ENCODE results near the gene TAB3. TPM values are rescaled to one million over a fixed set of nuclear protein-coding genes. Genes with fewer than 3 reads are reported as not detected.

TAB3 gene
- total RNA-seq, 2 donors from 2014 or later = 18.4 to 32.4 TPM

GRCh38 chrX:30858098-30858497 is 31.0 kb downstream of the TAB3 start:
- Histone ChIP-seq H3K9me3 (no peaks in the 10 kb centered on the region), H3K4me3 (no peak overlapping the region), H3K4me1 (no peaks in the 10 kb centered on the region), H3K27me3 (no peaks in the 10 kb centered on the region), H3K27ac (no peak overlapping the region), H3K36me3 (peaks cover 12% of the 10 kb centered on the region)
- no peak for TF ChIP-seq CTCF (IDR thresholded peaks at IDR 0.05)
- no peak for DNase-seq (ENCODE audit: low spot score)

- Histone ChIP-seq H3K4me1 (no peaks in the 10 kb centered on the region), H3K27ac (no peak overlapping the region), H3K4me3 (no peak overlapping the region), H3K9me3 (no peaks in the 10 kb centered on the region), H3K36me3 (peaks cover 12% of the 10 kb centered on the region), H3K27me3 (no peaks in the 10 kb centered on the region)
- no peak for DNase-seq (ENCODE audit: low spot score)
- no peak for TF ChIP-seq CTCF (IDR thresholded peaks at IDR 0.05)
Measured at GRCh38 chrX:30851449-30851848, 37.6 kb downstream of the TAB3 start.

GRCh38 chrX:30835373-30835772 is 53.7 kb downstream of the TAB3 start:
- no peak for DNase-seq (ENCODE audit: low spot score)
- peaks cover 4% of the 10 kb centered on the region for H3K36me3 ChIP-seq
- TF ChIP-seq CTCF (IDR thresholded peaks at IDR 0.05) = no peak
- no peaks in the 10 kb centered on the region for H3K4me1 ChIP-seq
- no peaks in the 10 kb centered on the region for H3K9me3 ChIP-seq
- no peak overlapping the region for H3K4me3 ChIP-seq
- H3K27ac ChIP-seq = no peak overlapping the region
- H3K27me3 ChIP-seq = no peaks in the 10 kb centered on the region

- H3K27ac ChIP-seq = no peak overlapping the region
- no peaks in the 10 kb centered on the region for H3K9me3 ChIP-seq
- no peak for TF ChIP-seq CTCF (IDR thresholded peaks at IDR 0.05)
- no peaks in the 10 kb centered on the region for H3K27me3 ChIP-seq
- H3K36me3 ChIP-seq = no peaks in the 10 kb centered on the region
- H3K4me3 ChIP-seq = no peak overlapping the region
- H3K4me1 ChIP-seq = no peaks in the 10 kb centered on the region
- no peak for DNase-seq (ENCODE audit: low spot score)
Measured at GRCh38 chrX:30833896-30834295, 55.2 kb downstream of the TAB3 start.

GRCh38 chrX:30831082-30831481 is 58.0 kb downstream of the TAB3 start:
- Histone ChIP-seq H3K27ac (no peak overlapping the region), H3K4me1 (no peaks in the 10 kb centered on the region)

More at GRCh38 chrX:30831082-30831481, 58.0 kb downstream of the TAB3 start:
- H3K27me3 ChIP-seq = no peaks in the 10 kb centered on the region
- DNase-seq (ENCODE audit: low spot score) = no peak
- no peak for TF ChIP-seq CTCF (IDR thresholded peaks at IDR 0.05)
- no peaks in the 10 kb centered on the region for H3K36me3 ChIP-seq
- H3K9me3 ChIP-seq = no peaks in the 10 kb centered on the region
- H3K4me3 ChIP-seq = no peak overlapping the region

Measured in right atrium auricular region (tissue), 2 donors.